Astrocyte (in vitro differentiated cells and primary cell): ENCODE results near the gene MORN1. TPM values are rescaled to one million over a fixed set of nuclear protein-coding genes. Genes with fewer than 3 reads are reported as not detected.

Source experiments
- DNase-seq: peaks from one replicate; pipeline ENCODE4 v3.0.0-alpha.2; 2010; ENCODE audit warnings: low read depth
- FAIRE-seq: peaks from 2 replicates; lab custom pipeline; 2011; peaks lifted over from hg19 to GRCh38; lab: Jason Lieb, UNC
- H2AFZ ChIP-seq: 2 replicates; pipeline ENCODE4 v1.6.0; 2012; ENCODE audit warnings: low read depth, low read length, inconsistent platforms
- H3K27ac ChIP-seq: 2 replicates; pipeline ENCODE4 v1.5.1; 2011; ENCODE audit warnings: low read depth, low read length, inconsistent platforms
- H3K27me3 ChIP-seq: 2 replicates; pipeline ENCODE4 v1.6.0; 2011; ENCODE audit warnings: low read length, inconsistent platforms; ENCODE audit not compliant: insufficient read depth
- H3K36me3 ChIP-seq: 2 replicates; pipeline ENCODE4 v1.5.1; 2011; ENCODE audit warnings: low read length, inconsistent platforms; ENCODE audit not compliant: insufficient read depth
- H3K4me1 ChIP-seq: 2 replicates; pipeline ENCODE4 v1.5.1; 2011; ENCODE audit warnings: low read length, inconsistent platforms; ENCODE audit not compliant: insufficient read depth
- H3K4me2 ChIP-seq: 2 replicates; pipeline ENCODE4 v1.6.0; 2012; ENCODE audit warnings: low read length, inconsistent platforms
- H3K4me3 ChIP-seq: 2 replicates; pipeline ENCODE4 v1.5.1; 2011; ENCODE audit warnings: low read depth, mild to moderate bottlenecking, low read length, inconsistent platforms; ENCODE audit not compliant: insufficient read depth
- H3K79me2 ChIP-seq: 2 replicates; pipeline ENCODE4 v1.6.0; 2012; ENCODE audit warnings: mild to moderate bottlenecking, low read length, inconsistent platforms; ENCODE audit not compliant: insufficient read depth
- H3K9ac ChIP-seq: 2 replicates; pipeline ENCODE4 v1.6.0; 2012; ENCODE audit warnings: mild to moderate bottlenecking, low read length, inconsistent platforms
- H3K9me3 ChIP-seq: 2 replicates; pipeline ENCODE4 v1.5.1; 2012; ENCODE audit warnings: low read depth, mild to moderate bottlenecking, low read length, inconsistent platforms; ENCODE audit not compliant: insufficient read depth
- H4K20me1 ChIP-seq: 2 replicates; pipeline ENCODE4 v1.6.0; 2012; ENCODE audit warnings: low read length, inconsistent platforms; ENCODE audit not compliant: insufficient read depth
- H3K27ac Mint-ChIP-seq: one replicate; pipeline ENCODE4 v1.8.0; 2021; ENCODE audit warnings: mild to moderate bottlenecking, mixed read lengths; ENCODE audit not compliant: unreplicated experiment
- H3K27me3 Mint-ChIP-seq: one replicate; pipeline ENCODE4 v1.8.0; 2021; ENCODE audit warnings: low read depth, mixed read lengths; ENCODE audit not compliant: unreplicated experiment
- H3K36me3 Mint-ChIP-seq: one replicate; pipeline ENCODE4 v1.8.0; 2021; ENCODE audit warnings: low read depth, mixed read lengths; ENCODE audit not compliant: unreplicated experiment
- H3K4me1 Mint-ChIP-seq: one replicate; pipeline ENCODE4 v1.8.0; 2021; ENCODE audit warnings: low read depth, mixed read lengths; ENCODE audit not compliant: unreplicated experiment
- H3K4me3 Mint-ChIP-seq: one replicate; pipeline ENCODE4 v1.8.0; 2021; ENCODE audit warnings: mild to moderate bottlenecking, moderate library complexity, mixed read lengths; ENCODE audit not compliant: unreplicated experiment
- H3K9me3 Mint-ChIP-seq: one replicate; pipeline ENCODE4 v1.8.0; 2021; ENCODE audit warnings: mild to moderate bottlenecking, mixed read lengths; ENCODE audit not compliant: unreplicated experiment
- CTCF ChIP-seq: IDR thresholded peaks from 2 replicates; pipeline ENCODE4 v1.5.1; 2011; ENCODE audit warnings: low read depth, mild to moderate bottlenecking, inconsistent platforms, low read length, moderate library complexity; ENCODE audit not compliant: insufficient read depth
- EZH2 ChIP-seq: IDR thresholded peaks from 2 replicates; pipeline ENCODE4 v1.6.1; 2012; ENCODE audit warnings: mild to moderate bottlenecking, low read length, inconsistent platforms; ENCODE audit not compliant: insufficient read depth
- total RNA-seq: library from RNA; stranded (reverse); gene quantifications from 2 replicates; pipeline ENCODE4 v1.2.1, GENCODE V29; 2021

The MORN1 gene
- total RNA-seq, 1 donor from 2014 or later = 9.2 TPM

DNA sequence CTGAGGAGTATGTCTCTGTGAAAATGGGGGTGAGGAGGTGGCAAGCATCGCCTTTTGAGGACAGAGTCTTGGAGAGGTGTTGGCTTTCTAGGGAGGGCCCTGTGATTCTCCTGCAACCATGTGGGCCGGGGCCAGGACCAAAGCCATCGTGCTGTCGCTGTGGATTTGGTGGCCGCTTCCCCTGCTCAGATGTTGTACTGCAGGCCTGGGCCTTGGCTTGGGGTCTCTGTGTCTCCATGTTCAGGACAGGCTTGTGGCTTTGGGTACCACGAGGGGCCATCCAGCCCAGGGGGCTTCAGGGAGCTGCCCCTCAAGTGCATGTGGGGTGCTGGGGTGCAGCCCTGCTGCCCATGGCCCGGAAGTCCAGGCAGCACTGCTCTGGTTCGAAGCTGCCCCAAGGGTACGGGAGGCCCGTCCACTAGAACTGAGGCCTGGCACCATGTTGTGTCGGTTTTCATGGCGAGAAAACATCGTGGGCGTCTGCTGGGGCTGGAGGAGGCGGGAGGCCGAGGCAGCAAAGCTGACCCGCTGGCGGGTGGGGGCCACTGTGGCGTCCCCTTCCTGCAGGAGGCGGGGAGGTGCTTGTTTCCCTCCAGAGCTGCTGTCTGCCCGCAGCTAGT lies 107.9 kb downstream of the MORN1 start:
- H3K27me3 ChIP-seq = no peaks in the 10 kb centered on the region
- Mint-ChIP-seq H3K4me3 (no peak overlapping the region), H3K9me3 (no peaks in the 10 kb centered on the region), H3K27me3 (no peaks in the 10 kb centered on the region), H3K36me3 (peaks cover 8% of the 10 kb centered on the region), H3K4me1 (peaks cover 12% of the 10 kb centered on the region), H3K27ac (no peak overlapping the region)
- H3K79me2 ChIP-seq = peaks cover 80% of the 10 kb centered on the region
- no peaks in the 10 kb centered on the region for H3K36me3 ChIP-seq
- H2AFZ ChIP-seq = no peak overlapping the region
- no peak overlapping the region for H3K4me3 ChIP-seq
- no peak overlapping the region for H3K27ac ChIP-seq
- peaks cover 50% of the 10 kb centered on the region for H4K20me1 ChIP-seq
- no peak for DNase-seq
- FAIRE-seq = no peak
- H3K9me3 ChIP-seq = no peaks in the 10 kb centered on the region
- no peak overlapping the region for H3K9ac ChIP-seq
- H3K4me1 ChIP-seq = peaks cover 16% of the 10 kb centered on the region
- no peak overlapping the region for H3K4me2 ChIP-seq
- TF ChIP-seq EZH2 = no peak
- TF ChIP-seq CTCF = no peak

DNA sequence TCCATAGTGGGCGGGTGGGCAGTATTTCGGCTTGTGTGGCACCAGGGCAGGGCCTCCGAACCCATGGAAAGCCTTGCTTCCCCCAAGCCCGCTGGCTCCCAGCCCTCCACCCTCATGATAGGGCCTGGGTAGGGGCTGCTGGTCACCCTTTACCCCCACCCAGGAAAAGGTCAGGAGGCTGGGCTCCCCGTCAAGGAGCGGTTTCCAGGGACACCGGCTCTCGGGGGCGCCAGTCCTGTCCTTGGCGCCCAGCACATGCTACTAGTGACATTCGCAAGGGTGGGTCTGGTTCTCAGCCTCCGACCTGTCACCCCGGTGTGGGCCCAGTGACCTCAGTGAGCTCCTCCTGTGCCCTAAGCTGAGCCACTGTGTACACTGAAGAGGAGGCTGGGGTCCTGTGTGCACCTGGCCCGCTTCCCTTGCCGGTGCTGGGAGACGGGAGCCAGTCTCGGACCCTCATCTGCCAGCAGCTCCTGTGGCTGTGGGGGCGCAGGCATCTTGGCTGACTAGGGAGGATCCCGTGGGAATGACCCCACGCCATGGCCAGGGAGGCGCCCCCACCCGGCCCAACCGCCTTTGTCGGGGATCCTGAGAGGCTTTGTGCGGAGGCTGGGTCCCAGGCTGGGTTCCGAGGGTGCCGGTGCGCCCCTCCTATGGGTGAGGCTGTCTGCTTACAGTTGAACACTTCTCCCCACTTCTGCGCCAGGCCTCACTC lies 108.6 kb downstream of the MORN1 start:
- Histone ChIP-seq H3K27ac (no peak overlapping the region), H3K4me3 (no peak overlapping the region), H2AFZ (no peak overlapping the region), H3K4me2 (no peak overlapping the region), H4K20me1 (peaks cover 53% of the 10 kb centered on the region), H3K27me3 (no peaks in the 10 kb centered on the region), H3K79me2 (peaks cover 81% of the 10 kb centered on the region), H3K9ac (no peak overlapping the region), H3K36me3 (no peaks in the 10 kb centered on the region), H3K9me3 (no peaks in the 10 kb centered on the region), H3K4me1 (peaks cover 21% of the 10 kb centered on the region)
- no peak for FAIRE-seq
- no peak for DNase-seq
- Mint-ChIP-seq H3K9me3 (no peaks in the 10 kb centered on the region), H3K27me3 (no peaks in the 10 kb centered on the region), H3K36me3 (peaks cover 6% of the 10 kb centered on the region), H3K27ac (no peak overlapping the region), H3K4me3 (no peak overlapping the region), H3K4me1 (peaks cover 19% of the 10 kb centered on the region)
- no peak for TF ChIP-seq EZH2
- no peak for TF ChIP-seq CTCF

- no peaks in the 10 kb centered on the region for H3K36me3 ChIP-seq
- H3K27ac ChIP-seq = peak overlapping the region; percentile 61
- H3K27me3 ChIP-seq = no peaks in the 10 kb centered on the region
- no peak for TF ChIP-seq CTCF
- no peak for TF ChIP-seq EZH2
- H4K20me1 ChIP-seq = peaks cover 61% of the 10 kb centered on the region
- H3K4me1 Mint-ChIP-seq = peaks cover 42% of the 10 kb centered on the region
- no peaks in the 10 kb centered on the region for H3K9me3 ChIP-seq
- no peak overlapping the region for H3K4me3 ChIP-seq
- peak overlapping the region; percentile 57 for H3K9ac ChIP-seq
- FAIRE-seq (no peak), DNase-seq (no peak)
- no peaks in the 10 kb centered on the region for H3K27me3 Mint-ChIP-seq
- no peak overlapping the region for H3K4me3 Mint-ChIP-seq
- peaks cover 42% of the 10 kb centered on the region for H3K4me1 ChIP-seq
- peaks cover 4% of the 10 kb centered on the region for H3K36me3 Mint-ChIP-seq
- H3K27ac Mint-ChIP-seq = peak overlapping the region; percentile 86
- H3K79me2 ChIP-seq = peaks cover 82% of the 10 kb centered on the region
- no peaks in the 10 kb centered on the region for H3K9me3 Mint-ChIP-seq
- no peak overlapping the region for H2AFZ ChIP-seq
- H3K4me2 ChIP-seq = peak overlapping the region; percentile 68
Observed at GRCh38 chr1:2279817-2280216, 111.5 kb downstream of the MORN1 start.
